Gastrocnemius medialis (tissue), 4 donors: ENCODE results near the gene OBSCN.

Source experiments
- POLR2A ChIP-seq, 2 donors: fragments of 450-650 bp; IDR thresholded peaks; one replicate each; pipeline ENCODE4 v1.6.1; 2017; ENCODE audit warnings: antibody characterized with exemption in 2 of 2, mild to moderate bottlenecking in 2 of 2, moderate library complexity in 2 of 2
- TF ChIP-seq, protein P1 (sequence below), 5 experiments: fragments of 450-650 bp in 3 of 5; fragments of 200-600 bp in 2 of 5; sonication (generic) in 2 of 5; IDR thresholded peaks in 4 of 5; conservative IDR thresholded peaks in 1 of 5; 1 replicate in 4 of 5; 2 replicates in 1 of 5; pipeline ENCODE4 v1.5.1; 2016 to 2019; ENCODE audit warnings: antibody characterized with exemption in 5 of 5, mild to moderate bottlenecking in 3 of 5, moderate library complexity in 3 of 5

DNA sequence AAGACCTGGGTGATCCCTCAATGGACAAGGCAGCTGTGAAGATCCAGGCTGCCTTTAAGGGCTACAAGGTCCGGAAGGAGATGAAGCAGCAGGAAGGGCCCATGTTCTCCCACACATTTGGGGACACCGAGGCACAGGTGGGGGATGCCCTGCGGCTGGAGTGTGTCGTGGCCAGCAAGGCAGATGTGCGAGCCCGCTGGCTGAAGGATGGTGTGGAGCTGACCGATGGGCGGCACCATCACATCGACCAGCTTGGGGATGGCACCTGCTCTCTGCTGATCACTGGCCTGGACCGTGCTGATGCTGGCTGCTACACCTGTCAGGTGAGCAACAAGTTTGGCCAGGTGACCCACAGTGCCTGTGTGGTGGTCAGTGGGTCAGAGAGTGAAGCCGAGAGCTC, 113.6 kb downstream of the OBSCN start:
- no peak for TF ChIP-seq POLR2A (IDR thresholded peaks at IDR 0.05)
- TF ChIP-seq, protein P1, sequence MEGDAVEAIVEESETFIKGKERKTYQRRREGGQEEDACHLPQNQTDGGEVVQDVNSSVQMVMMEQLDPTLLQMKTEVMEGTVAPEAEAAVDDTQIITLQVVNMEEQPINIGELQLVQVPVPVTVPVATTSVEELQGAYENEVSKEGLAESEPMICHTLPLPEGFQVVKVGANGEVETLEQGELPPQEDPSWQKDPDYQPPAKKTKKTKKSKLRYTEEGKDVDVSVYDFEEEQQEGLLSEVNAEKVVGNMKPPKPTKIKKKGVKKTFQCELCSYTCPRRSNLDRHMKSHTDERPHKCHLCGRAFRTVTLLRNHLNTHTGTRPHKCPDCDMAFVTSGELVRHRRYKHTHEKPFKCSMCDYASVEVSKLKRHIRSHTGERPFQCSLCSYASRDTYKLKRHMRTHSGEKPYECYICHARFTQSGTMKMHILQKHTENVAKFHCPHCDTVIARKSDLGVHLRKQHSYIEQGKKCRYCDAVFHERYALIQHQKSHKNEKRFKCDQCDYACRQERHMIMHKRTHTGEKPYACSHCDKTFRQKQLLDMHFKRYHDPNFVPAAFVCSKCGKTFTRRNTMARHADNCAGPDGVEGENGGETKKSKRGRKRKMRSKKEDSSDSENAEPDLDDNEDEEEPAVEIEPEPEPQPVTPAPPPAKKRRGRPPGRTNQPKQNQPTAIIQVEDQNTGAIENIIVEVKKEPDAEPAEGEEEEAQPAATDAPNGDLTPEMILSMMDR (IDR thresholded peaks at IDR 0.05 in 4 of 5, conservative IDR thresholded peaks at IDR 0.05 in 1 of 5), result no peak
